ENCODE data around the gene SWT1.
"Not testable (repeated sequence)": the region's sequence is repeated elsewhere in the genome, so short reads cannot be mapped to it uniquely, and the experiment has no call there.

SWT1 gene

GRCh38 chr1:185228979-185229378, 72.0 kb downstream of the SWT1 start:
- Histone ChIP-seq H3K4me3 (replicated peaks; ENCODE audit: insufficient read depth, low read length) (no peak overlapping the region), H3K27me3 (ENCODE audit: insufficient read depth, poor library complexity, severe bottlenecking) (no peaks in the 10 kb centered on the region), H3K27ac (replicated peaks) (no peak overlapping the region)
- DNase-seq (ENCODE audit: low read depth in 1 of 2, low spot score in 1 of 2) = no peak
- TF ChIP-seq CTCF (IDR thresholded peaks at IDR 0.05; ENCODE audit: insufficient read depth, low read length) (no peak), REST (IDR thresholded peaks at IDR 0.05; ENCODE audit: insufficient replicate concordance, low read depth) (no peak), GABPA (IDR thresholded peaks at IDR 0.05; ENCODE audit: low read depth) (no peak), SPI1 (IDR thresholded peaks at IDR 0.05; ENCODE audit: borderline replicate concordance, low read depth) (no peak), POLR2AphosphoS5 (IDR thresholded peaks at IDR 0.05; ENCODE audit: low read depth) (no peak)

- Histone ChIP-seq H3K4me3 (replicated peaks; ENCODE audit: insufficient read depth, low read length) (no peak overlapping the region), H3K27me3 (ENCODE audit: insufficient read depth, poor library complexity, severe bottlenecking) (no peaks in the 10 kb centered on the region), H3K27ac (replicated peaks) (no peak overlapping the region)
- no peak for TF ChIP-seq CTCF (IDR thresholded peaks at IDR 0.05; ENCODE audit: insufficient read depth, low read length)
- TF ChIP-seq GABPA (IDR thresholded peaks at IDR 0.05; ENCODE audit: low read depth) = no peak
- TF ChIP-seq SPI1 (IDR thresholded peaks at IDR 0.05; ENCODE audit: borderline replicate concordance, low read depth) = no peak
- TF ChIP-seq REST (IDR thresholded peaks at IDR 0.05; ENCODE audit: insufficient replicate concordance, low read depth) = no peak
- TF ChIP-seq POLR2AphosphoS5 (IDR thresholded peaks at IDR 0.05; ENCODE audit: low read depth) = no peak
- DNase-seq (ENCODE audit: low read depth in 1 of 2, low spot score in 1 of 2) = no peak
Observed at GRCh38 chr1:185229981-185230380, 73.0 kb downstream of the SWT1 start.

- H3K27ac ChIP-seq (replicated peaks) = no peak overlapping the region
- DNase-seq (ENCODE audit: low read depth in 1 of 2, low spot score in 1 of 2) = no peak
- H3K4me3 ChIP-seq (replicated peaks; ENCODE audit: insufficient read depth, low read length) = no peak overlapping the region
- TF ChIP-seq CTCF (IDR thresholded peaks at IDR 0.05; ENCODE audit: insufficient read depth, low read length) (no peak), REST (IDR thresholded peaks at IDR 0.05; ENCODE audit: insufficient replicate concordance, low read depth) (no peak), POLR2AphosphoS5 (IDR thresholded peaks at IDR 0.05; ENCODE audit: low read depth) (no peak), GABPA (IDR thresholded peaks at IDR 0.05; ENCODE audit: low read depth) (no peak), SPI1 (IDR thresholded peaks at IDR 0.05; ENCODE audit: borderline replicate concordance, low read depth) (no peak)
- no peaks in the 10 kb centered on the region for H3K27me3 ChIP-seq (ENCODE audit: insufficient read depth, poor library complexity, severe bottlenecking)
Observed at GRCh38 chr1:185232874-185233273, 75.9 kb downstream of the SWT1 start.

GRCh38 chr1:185234183-185234582, 77.2 kb downstream of the SWT1 start:
- H3K27ac ChIP-seq (replicated peaks); H3K27me3 ChIP-seq (ENCODE audit: insufficient read depth, poor library complexity, severe bottlenecking); H3K4me3 ChIP-seq (replicated peaks; ENCODE audit: insufficient read depth, low read length); DNase-seq (ENCODE audit: low read depth in 1 of 2, low spot score in 1 of 2): not testable (repeated sequence)

GRCh38 chr1:185237176-185237575, 80.2 kb downstream of the SWT1 start:
- H3K4me3 ChIP-seq (replicated peaks; ENCODE audit: insufficient read depth, low read length); H3K27me3 ChIP-seq (ENCODE audit: insufficient read depth, poor library complexity, severe bottlenecking); H3K27ac ChIP-seq (replicated peaks); DNase-seq (ENCODE audit: low read depth in 1 of 2, low spot score in 1 of 2): not testable (repeated sequence)
